NK-92 treated with Interleukin-12 subunit alpha and Interleukin-12 subunit beta, amount 100 ng/mL, for 24 hours (cell line): ENCODE data around the gene MRGPRG.
"Not testable (repeated sequence)": the region's sequence is repeated elsewhere in the genome, so short reads cannot be mapped to it uniquely, and the experiment has no call there.

Experiments
- DNase-seq: peaks from one replicate; lab custom pipeline; 2025; lab: John Stamatoyannopoulos, UW

MRGPRG gene

GRCh38 chr11:3176487-3176886 is 42.1 kb downstream of the MRGPRG start:
- no peak for DNase-seq

- DNase-seq: no peak
Observed at GRCh38 chr11:3175194-3175593, 43.4 kb downstream of the MRGPRG start.

- no peak for DNase-seq
Observed at GRCh38 chr11:3174387-3174786, 44.2 kb downstream of the MRGPRG start.

- no peak for DNase-seq
Observed at GRCh38 chr11:3173795-3174194, 44.8 kb downstream of the MRGPRG start.

- no peak for DNase-seq
Observed at GRCh38 chr11:3171931-3172560, 46.6 kb downstream of the MRGPRG start.

GRCh38 chr11:3170756-3171650 is 47.6 kb downstream of the MRGPRG start:
- DNase-seq: no peak

GRCh38 chr11:3170044-3170755 is 48.4 kb downstream of the MRGPRG start:
- DNase-seq: no peak

GRCh38 chr11:3169255-3170043 is 49.2 kb downstream of the MRGPRG start:
- DNase-seq: no peak

- not testable (repeated sequence) for DNase-seq
Observed at GRCh38 chr11:3168742-3169254, 49.8 kb downstream of the MRGPRG start.
